GM19035 (cell line): ENCODE measurements around the gene MAP3K6.
A peak's percentile ranks its signal among the peaks of the same experiment; 100 is the strongest.

Experiments
- ATAC-seq: cut with Tn5 transposase; IDR thresholded peaks from one replicate; pipeline ENCODE4 v1.9.1; 2021; ENCODE audit not compliant: unreplicated experiment

Gene MAP3K6

GRCh38 chr1:27356619-27357280 is 10.0 kb downstream of the MAP3K6 start:
- ATAC-seq: no peak

- no peak for ATAC-seq
These were observed 10.5 kb downstream of the MAP3K6 start for GRCh38 chr1:27356277-27356618.

GRCh38 chr1:27355683-27356082 is 11.1 kb downstream of the MAP3K6 start:
- ATAC-seq: no peak

GRCh38 chr1:27353629-27354028 is 13.1 kb downstream of the MAP3K6 start:
- no peak for ATAC-seq

- ATAC-seq: no peak
These were observed 13.6 kb downstream of the MAP3K6 start for GRCh38 chr1:27353166-27353565.

GRCh38 chr1:27351541-27352107 is 15.1 kb downstream of the MAP3K6 start:
- ATAC-seq: no peak

- no peak for ATAC-seq
These were observed 15.9 kb downstream of the MAP3K6 start for GRCh38 chr1:27350663-27351540.

- no peak for ATAC-seq
These were observed 16.7 kb downstream of the MAP3K6 start for GRCh38 chr1:27349784-27350662.

GRCh38 chr1:27348861-27349783 is 17.6 kb downstream of the MAP3K6 start:
- no peak for ATAC-seq

GRCh38 chr1:27346991-27347624 is 19.7 kb downstream of the MAP3K6 start:
- no peak for ATAC-seq

- no peak for ATAC-seq
These were observed 20.4 kb downstream of the MAP3K6 start for GRCh38 chr1:27346357-27346756.

- no peak for ATAC-seq
These were observed 21.5 kb downstream of the MAP3K6 start for GRCh38 chr1:27345272-27345671.

- no peak for ATAC-seq
These were observed 23.1 kb downstream of the MAP3K6 start for GRCh38 chr1:27343639-27344025.

GRCh38 chr1:27342778-27343638 is 23.8 kb downstream of the MAP3K6 start:
- peak; percentile 51 for ATAC-seq

- no peak for ATAC-seq
These were observed 24.4 kb downstream of the MAP3K6 start for GRCh38 chr1:27342391-27342777.

GRCh38 chr1:27341525-27342252 is 25.1 kb downstream of the MAP3K6 start, which contains the start of gene SYTL1:
Gene SYTL1, plus strand, starts transcription at chr1:27342022. Its CDS starts 3,313 bp downstream, at chr1:27345335.
- ATAC-seq: no peak

GRCh38 chr1:27339213-27339612 is 27.5 kb downstream of the MAP3K6 start:
- no peak for ATAC-seq

- no peak for ATAC-seq
These were observed 28.0 kb downstream of the MAP3K6 start for GRCh38 chr1:27338751-27339150.
